Measurements from ENCODE around the gene NFIX.

Gene NFIX

DNA sequence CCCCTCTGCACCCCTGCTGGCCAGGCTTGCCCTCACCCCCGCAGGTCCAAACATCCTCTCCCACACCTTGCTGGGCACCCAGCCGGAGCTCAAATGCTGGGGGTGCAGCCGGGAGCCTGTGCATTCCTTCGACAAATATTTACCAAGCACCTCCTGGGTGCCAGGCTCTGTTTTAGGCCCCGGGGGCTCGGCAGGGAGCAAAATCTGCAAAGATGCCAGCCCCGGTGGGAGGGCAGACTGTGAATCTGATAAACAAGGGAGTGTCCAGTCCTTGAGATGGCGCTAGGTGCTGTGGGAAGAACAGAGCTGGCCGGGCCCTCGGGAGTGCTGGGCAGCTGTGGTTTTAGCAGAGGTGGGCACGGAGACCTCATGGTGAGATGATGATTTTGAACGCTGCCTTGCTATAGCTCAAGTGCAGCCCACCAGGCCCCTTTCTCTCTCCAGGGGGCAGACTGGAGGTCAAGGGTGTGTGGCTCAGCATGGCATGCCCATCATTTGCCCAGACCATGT, 10.6 kb downstream of the NFIX start:
- no peaks in the 10 kb centered on the region for H3K36me3 ChIP-seq (ENCODE audit: control insufficient read depth, insufficient read depth, low read length)
- no peak overlapping the region for H3K4me3 ChIP-seq (replicated peaks; ENCODE audit: low read depth, low read length)
- H3K27me3 ChIP-seq (replicated peaks; ENCODE audit: control insufficient read depth, insufficient read depth, low read length) = no peaks in the 10 kb centered on the region; the same call in 1 of the 2 replicates
- no peak for TF ChIP-seq CTCF (IDR thresholded peaks at IDR 0.05; ENCODE audit: insufficient read depth, low read length, poor library complexity, severe bottlenecking)
- no peak for DNase-seq (ENCODE audit: extremely low read depth, insufficient read length)

DNA sequence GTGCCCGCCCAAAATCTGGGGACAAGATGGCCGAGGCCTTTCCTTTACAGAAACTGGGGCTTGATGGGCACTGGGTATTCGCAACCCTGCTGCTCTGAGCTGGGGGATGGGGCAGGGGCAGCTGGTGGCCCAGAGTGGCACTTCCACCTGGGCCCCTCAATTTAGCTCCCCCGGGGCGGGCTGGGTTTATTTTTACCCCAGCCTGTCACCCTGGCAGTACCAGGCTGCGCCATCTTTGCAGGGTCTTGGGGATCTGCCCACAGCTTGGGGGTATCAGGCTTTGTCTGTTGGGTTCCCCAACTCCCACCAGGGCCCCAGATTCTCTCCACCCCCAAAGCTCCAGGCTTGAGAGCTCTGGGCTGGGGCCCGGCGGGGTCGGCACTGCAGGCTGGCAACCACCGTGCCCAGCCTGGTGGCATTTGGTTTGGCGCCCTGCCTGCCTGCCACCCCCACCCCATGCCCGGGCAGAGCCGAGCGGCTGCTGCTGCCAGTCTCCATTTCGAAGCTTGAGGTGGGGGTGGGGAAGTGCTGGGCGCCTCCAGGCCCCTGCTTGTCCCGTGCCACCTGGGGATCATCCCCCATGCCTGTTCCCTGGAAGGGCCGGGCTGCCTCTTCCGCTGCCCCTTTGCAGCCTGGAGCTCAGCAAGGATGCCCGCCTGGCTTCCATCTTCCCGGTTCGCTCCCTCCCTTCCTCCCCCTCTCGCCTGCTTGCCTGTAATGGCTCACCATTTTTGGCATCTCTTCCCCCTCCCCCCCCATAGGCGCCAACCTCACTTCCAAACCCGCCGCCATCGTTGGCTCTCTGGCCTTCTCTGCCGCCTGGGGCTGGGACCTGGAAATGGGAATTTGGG, 11.4 kb downstream of the NFIX start:
- H3K27me3 ChIP-seq (replicated peaks; ENCODE audit: control insufficient read depth, insufficient read depth, low read length) = no peaks in the 10 kb centered on the region; the same call in 1 of the 2 replicates
- no peak for DNase-seq (ENCODE audit: extremely low read depth, insufficient read length)

GRCh38 chr19:13007292-13008045, 12.2 kb downstream of the NFIX start:
- DNase-seq (ENCODE audit: extremely low read depth, insufficient read length) = no peak
- Histone ChIP-seq H3K27me3 (replicated peaks; ENCODE audit: control insufficient read depth, insufficient read depth, low read length) (no peaks in the 10 kb centered on the region; the same call in 1 of the 2 replicates), H3K36me3 (ENCODE audit: control insufficient read depth, insufficient read depth, low read length) (no peaks in the 10 kb centered on the region)

More for the DNA sequence above, 11.4 kb downstream of the NFIX start:
- Histone ChIP-seq H3K36me3 (ENCODE audit: control insufficient read depth, insufficient read depth, low read length) (no peaks in the 10 kb centered on the region), H3K4me3 (replicated peaks; ENCODE audit: low read depth, low read length) (no peak overlapping the region)
- TF ChIP-seq CTCF (IDR thresholded peaks at IDR 0.05; ENCODE audit: insufficient read depth, low read length, poor library complexity, severe bottlenecking) = no peak

GRCh38 chr19:13008926-13009787, 13.9 kb downstream of the NFIX start:
- H3K27me3 ChIP-seq (replicated peaks; ENCODE audit: control insufficient read depth, insufficient read depth, low read length) = no peaks in the 10 kb centered on the region; the same call in 1 of the 2 replicates
- H3K36me3 ChIP-seq (ENCODE audit: control insufficient read depth, insufficient read depth, low read length) = no peaks in the 10 kb centered on the region
- no peak for TF ChIP-seq CTCF (IDR thresholded peaks at IDR 0.05; ENCODE audit: insufficient read depth, low read length, poor library complexity, severe bottlenecking)
- no peak overlapping the region for H3K4me3 ChIP-seq (replicated peaks; ENCODE audit: low read depth, low read length)
- no peak for DNase-seq (ENCODE audit: extremely low read depth, insufficient read length)

More at GRCh38 chr19:13007292-13008045, 12.2 kb downstream of the NFIX start:
- no peak overlapping the region for H3K4me3 ChIP-seq (replicated peaks; ENCODE audit: low read depth, low read length)
- TF ChIP-seq CTCF (IDR thresholded peaks at IDR 0.05; ENCODE audit: insufficient read depth, low read length, poor library complexity, severe bottlenecking) = no peak

Data from GM06990 (cell line).